BJ (cell line): ENCODE results near the gene P2RX2. TPM values are rescaled to one million over a fixed set of nuclear protein-coding genes. Genes with fewer than 3 reads are reported as not detected.
A peak's percentile ranks its signal among the peaks of the same experiment; 100 is the strongest.

Experiments used
- CTCF ChIA-PET: fragments of 350-600 bp; formaldehyde crosslinking; extraction: SDS; loops from one replicate; lab custom pipeline; 2021; ENCODE audit warnings: antibody characterized with exemption, inconsistent platforms; lab: Yijun Ruan, JAX
- POLR2A ChIA-PET: fragments of 300-600 bp; sonication (Branson Sonifier 250); formaldehyde crosslinking; extraction: SDS; loops from one replicate; lab custom pipeline; 2021; ENCODE audit warnings: antibody characterized with exemption; lab: Charles Lee
- DNase-seq: peaks from one replicate; pipeline ENCODE4 v3.0.0-alpha.2; 2011; ENCODE audit warnings: low read depth
- H3K27me3 ChIP-seq: 2 replicates; pipeline ENCODE4 v1.6.0; 2011; ENCODE audit warnings: low read length; ENCODE audit not compliant: control insufficient read depth, insufficient read depth
- H3K36me3 ChIP-seq: 2 replicates; pipeline ENCODE4 v1.5.1; 2011; ENCODE audit warnings: low read length; ENCODE audit not compliant: control insufficient read depth, insufficient read depth
- H3K4me3 ChIP-seq: 2 replicates; pipeline ENCODE4 v1.5.1; 2011; ENCODE audit warnings: low read depth, mild to moderate bottlenecking, control low read depth, low read length
- CTCF ChIP-seq: IDR thresholded peaks from 2 replicates; pipeline ENCODE4 v1.5.1; 2011; ENCODE audit warnings: low read depth, mild to moderate bottlenecking, control low read depth, inconsistent platforms, low read length, moderate library complexity; ENCODE audit not compliant: insufficient read depth
- polyA plus RNA-seq: library from polyadenylated mRNA; depleted of rRNA; stranded (reverse); fragments of >200 nt; gene quantifications from 2 replicates; pipeline ENCODE4 v1.2.3, GENCODE V29; 2011

P2RX2 gene
- polyA plus RNA-seq, 1 experiment = not detected

GRCh38 chr12:132614029-132614428, 4.5 kb upstream of the P2RX2 start:
- ChIA-PET POLR2A (no interaction called here), CTCF (interaction anchor here (1.0 to 3.3 kb wide), 9 partner anchors 8 to 460 kb away, joined by 3 to 73 read pairs (median 6); no protein-coding TSS in a partner anchor)
- no peak for TF ChIP-seq CTCF
- Histone ChIP-seq H3K27me3 (peaks cover 23% of the 10 kb centered on the region), H3K36me3 (no peaks in the 10 kb centered on the region), H3K4me3 (no peak overlapping the region)
- no peak for DNase-seq

GRCh38 chr12:132614861-132615578, 3.6 kb upstream of the P2RX2 start:
- TF ChIP-seq CTCF = peak; percentile 90
- Histone ChIP-seq H3K27me3 (peaks cover 25% of the 10 kb centered on the region), H3K4me3 (no peak overlapping the region), H3K36me3 (no peaks in the 10 kb centered on the region)
- ChIA-PET CTCF (interaction anchor here (0.7 to 3.3 kb wide), 19 partner anchors 9 to 469 kb away, joined by 3 to 73 read pairs (median 4); no protein-coding TSS in a partner anchor), POLR2A (no interaction called here)
- no peak for DNase-seq

- DNase-seq = no peak
- Histone ChIP-seq H3K27me3 (peaks cover 28% of the 10 kb centered on the region), H3K36me3 (no peaks in the 10 kb centered on the region), H3K4me3 (no peak overlapping the region)
- POLR2A ChIA-PET = no interaction called here
- no peak for TF ChIP-seq CTCF
- CTCF ChIA-PET = interaction anchor here (0.6 to 3.7 kb wide), 18 partner anchors 10 to 469 kb away, joined by 3 to 73 read pairs (median 6); no protein-coding TSS in a partner anchor
These were observed 3.0 kb upstream of the P2RX2 start for GRCh38 chr12:132615579-132616038.

GRCh38 chr12:132617135-132617701, 1.4 kb upstream of the P2RX2 start:
- no peak for TF ChIP-seq CTCF
- CTCF ChIA-PET = interaction anchor here (0.7 to 3.7 kb wide), 7 partner anchors 9 to 202 kb away, joined by 3 to 51 read pairs (median 3); no protein-coding TSS in a partner anchor
- Histone ChIP-seq H3K27me3 (peaks cover 23% of the 10 kb centered on the region), H3K36me3 (no peaks in the 10 kb centered on the region), H3K4me3 (no peak overlapping the region)
- no peak for DNase-seq
- POLR2A ChIA-PET = no interaction called here
